ENCODE data around the gene OGFOD3. TPM values are rescaled to one million over a fixed set of nuclear protein-coding genes. Genes with fewer than 3 reads are reported as not detected.

OGFOD3 gene
- total and polyA plus RNA-seq, 2 experiments from 2014 or later: 25.7 to 30.5 TPM

DNA sequence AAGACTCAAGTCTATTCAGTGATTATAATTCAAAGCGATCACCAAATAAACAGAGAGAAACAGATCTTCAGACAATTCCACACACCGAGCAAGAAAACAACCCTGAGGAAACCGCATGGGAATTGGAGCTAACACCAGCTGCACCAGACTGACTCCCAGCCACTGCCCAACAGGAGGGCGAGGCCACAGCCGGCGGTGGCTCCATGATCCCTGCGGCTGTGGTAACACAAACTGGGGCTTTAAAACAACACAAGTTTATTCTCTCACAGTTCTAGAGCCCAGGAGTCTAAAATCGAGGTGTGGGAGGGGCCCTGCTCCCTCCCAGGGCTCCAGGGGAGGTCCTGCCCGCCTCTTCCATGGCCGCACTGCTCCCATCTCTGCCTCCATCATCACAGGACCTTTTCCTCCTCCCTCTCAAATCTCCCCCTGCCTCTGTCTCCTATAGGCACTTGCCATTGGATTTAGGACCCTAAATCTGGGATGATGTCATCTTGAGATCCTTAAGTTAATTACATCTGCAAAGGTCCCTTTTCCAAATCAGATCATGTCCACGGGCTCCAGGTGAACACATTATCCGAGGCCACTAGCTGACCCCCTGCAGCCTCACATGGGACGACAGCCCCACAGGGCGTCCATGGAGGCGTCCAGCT lies 10.0 kb downstream of the OGFOD3 start:
- H3K79me2 ChIP-seq: no peaks in the 10 kb centered on the region
- no peaks in the 10 kb centered on the region for H3K27me3 ChIP-seq
- no peak overlapping the region for H3K4me3 ChIP-seq
- TF ChIP-seq, protein P1, sequence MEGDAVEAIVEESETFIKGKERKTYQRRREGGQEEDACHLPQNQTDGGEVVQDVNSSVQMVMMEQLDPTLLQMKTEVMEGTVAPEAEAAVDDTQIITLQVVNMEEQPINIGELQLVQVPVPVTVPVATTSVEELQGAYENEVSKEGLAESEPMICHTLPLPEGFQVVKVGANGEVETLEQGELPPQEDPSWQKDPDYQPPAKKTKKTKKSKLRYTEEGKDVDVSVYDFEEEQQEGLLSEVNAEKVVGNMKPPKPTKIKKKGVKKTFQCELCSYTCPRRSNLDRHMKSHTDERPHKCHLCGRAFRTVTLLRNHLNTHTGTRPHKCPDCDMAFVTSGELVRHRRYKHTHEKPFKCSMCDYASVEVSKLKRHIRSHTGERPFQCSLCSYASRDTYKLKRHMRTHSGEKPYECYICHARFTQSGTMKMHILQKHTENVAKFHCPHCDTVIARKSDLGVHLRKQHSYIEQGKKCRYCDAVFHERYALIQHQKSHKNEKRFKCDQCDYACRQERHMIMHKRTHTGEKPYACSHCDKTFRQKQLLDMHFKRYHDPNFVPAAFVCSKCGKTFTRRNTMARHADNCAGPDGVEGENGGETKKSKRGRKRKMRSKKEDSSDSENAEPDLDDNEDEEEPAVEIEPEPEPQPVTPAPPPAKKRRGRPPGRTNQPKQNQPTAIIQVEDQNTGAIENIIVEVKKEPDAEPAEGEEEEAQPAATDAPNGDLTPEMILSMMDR (IDR thresholded peaks at IDR 0.05; ENCODE audit: poor library complexity): no peak
- TF ChIP-seq EZH2phosphoT487 (IDR thresholded peaks at IDR 0.05; ENCODE audit: low read depth, severe bottlenecking, unreplicated experiment) (no peak), EZH2 (IDR thresholded peaks at IDR 0.05; ENCODE audit: borderline replicate concordance) (no peak)
- H3K4me1 ChIP-seq (ENCODE audit: insufficient read depth): no peaks in the 10 kb centered on the region
- H4K20me1 ChIP-seq (ENCODE audit: insufficient read depth, poor library complexity, severe bottlenecking): no peaks in the 10 kb centered on the region
- H3K9me2 ChIP-seq (replicated peaks; ENCODE audit: insufficient read depth): no peaks in the 10 kb centered on the region
- no peaks in the 10 kb centered on the region for H3K9me3 ChIP-seq (ENCODE audit: low read depth)
- no peak overlapping the region for H3K4me2 ChIP-seq
- no peak overlapping the region for H3K27ac ChIP-seq
- no peak for DNase-seq (ENCODE audit: low spot score)
- no peak overlapping the region for H2AFZ ChIP-seq
- no peaks in the 10 kb centered on the region for H3K36me3 ChIP-seq (replicated peaks; ENCODE audit: insufficient read depth, low read depth)
- 95% methylated on average over 15 of the region's 15 CpGs for WGBS (ENCODE audit: low lambda C conversion rate, missing lambda C conversion rate)

DNA sequence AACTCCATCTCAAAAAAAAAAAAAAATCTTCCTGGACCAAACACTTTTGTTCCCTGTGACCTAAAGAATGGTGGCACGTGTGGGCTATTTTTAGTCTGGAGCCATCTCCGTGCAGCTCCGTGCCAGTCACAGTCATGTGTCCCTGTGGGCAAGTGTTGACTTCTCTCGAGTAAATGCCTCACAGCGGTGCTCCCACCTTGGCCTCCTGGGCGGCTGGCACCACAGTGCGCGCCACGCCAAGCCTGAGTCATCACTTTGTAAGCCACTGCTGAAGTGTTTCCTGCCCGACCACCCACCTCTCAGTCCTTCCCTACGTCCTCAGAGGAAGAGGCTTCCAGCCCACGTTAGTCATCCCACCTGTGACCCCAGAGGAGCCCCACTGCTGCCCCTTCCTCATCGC lies 11.1 kb downstream of the OGFOD3 start:
- no peaks in the 10 kb centered on the region for H4K20me1 ChIP-seq (ENCODE audit: insufficient read depth, poor library complexity, severe bottlenecking)
- H3K27me3 ChIP-seq: no peaks in the 10 kb centered on the region
- no peak overlapping the region for H3K4me2 ChIP-seq
- H3K4me3 ChIP-seq: no peak overlapping the region
- no peaks in the 10 kb centered on the region for H3K36me3 ChIP-seq (replicated peaks; ENCODE audit: insufficient read depth, low read depth)
- H3K9me2 ChIP-seq (replicated peaks; ENCODE audit: insufficient read depth): no peaks in the 10 kb centered on the region
- 91% methylated on average over 13 of the region's 13 CpGs for WGBS (ENCODE audit: low lambda C conversion rate, missing lambda C conversion rate)
- H3K27ac ChIP-seq: no peak overlapping the region
- DNase-seq (ENCODE audit: low spot score): no peak
- H3K9me3 ChIP-seq (ENCODE audit: low read depth): no peaks in the 10 kb centered on the region
- TF ChIP-seq EZH2phosphoT487 (IDR thresholded peaks at IDR 0.05; ENCODE audit: low read depth, severe bottlenecking, unreplicated experiment) (no peak), EZH2 (IDR thresholded peaks at IDR 0.05; ENCODE audit: borderline replicate concordance) (no peak)
- TF ChIP-seq, protein P1 (IDR thresholded peaks at IDR 0.05; ENCODE audit: poor library complexity): no peak
- no peaks in the 10 kb centered on the region for H3K79me2 ChIP-seq
- no peaks in the 10 kb centered on the region for H3K4me1 ChIP-seq (ENCODE audit: insufficient read depth)
- H2AFZ ChIP-seq: no peak overlapping the region

DNA sequence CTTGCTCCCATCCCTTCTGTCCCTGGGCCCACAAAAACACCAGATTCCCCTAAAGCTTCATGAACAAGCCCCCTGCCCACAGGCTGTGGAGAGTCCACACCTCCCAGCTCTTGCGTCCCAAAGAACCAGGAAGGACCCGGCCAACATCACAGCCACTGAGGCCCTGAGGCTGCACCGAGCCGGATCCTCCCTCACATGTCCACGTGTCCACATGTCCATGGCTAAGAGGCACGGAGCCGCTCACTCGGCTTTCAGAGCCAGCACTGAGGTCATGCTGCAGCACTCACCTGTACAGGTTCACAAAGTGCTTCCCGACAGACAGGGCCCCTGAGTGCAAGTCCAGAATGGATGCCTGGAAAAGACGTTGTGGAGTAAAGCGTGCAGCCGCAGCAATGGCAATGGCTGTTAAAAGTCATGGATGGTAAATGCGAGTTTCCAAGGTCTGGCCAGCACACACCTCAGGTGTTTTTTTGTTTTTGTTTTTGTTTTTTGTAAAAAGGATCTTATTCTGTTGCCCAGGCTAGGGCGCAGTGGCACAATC lies 12.2 kb downstream of the OGFOD3 start:
- Histone ChIP-seq H3K4me2 (no peak overlapping the region), H3K79me2 (no peaks in the 10 kb centered on the region), H2AFZ (no peak overlapping the region), H3K36me3 (replicated peaks; ENCODE audit: insufficient read depth, low read depth) (no peaks in the 10 kb centered on the region), H4K20me1 (ENCODE audit: insufficient read depth, poor library complexity, severe bottlenecking) (no peaks in the 10 kb centered on the region), H3K4me1 (ENCODE audit: insufficient read depth) (no peaks in the 10 kb centered on the region), H3K9me2 (replicated peaks; ENCODE audit: insufficient read depth) (no peaks in the 10 kb centered on the region), H3K4me3 (no peak overlapping the region), H3K27me3 (no peaks in the 10 kb centered on the region), H3K9me3 (ENCODE audit: low read depth) (no peaks in the 10 kb centered on the region), H3K27ac (no peak overlapping the region)
- no peak for DNase-seq (ENCODE audit: low spot score)
- TF ChIP-seq EZH2 (IDR thresholded peaks at IDR 0.05; ENCODE audit: borderline replicate concordance): no peak
- no peak for TF ChIP-seq EZH2phosphoT487 (IDR thresholded peaks at IDR 0.05; ENCODE audit: low read depth, severe bottlenecking, unreplicated experiment)
- TF ChIP-seq, protein P1 (IDR thresholded peaks at IDR 0.05; ENCODE audit: poor library complexity): no peak
- WGBS (ENCODE audit: low lambda C conversion rate, missing lambda C conversion rate): 97% methylated on average over 14 of the region's 14 CpGs

All from hepatocyte (in vitro differentiated cells).